GM19467 (cell line): ENCODE data around the gene MRPL40.
A peak's percentile ranks its signal among the peaks of the same experiment; 100 is the strongest.
"Not testable (repeated sequence)": the region's sequence is repeated elsewhere in the genome, so short reads cannot be mapped to it uniquely, and the experiment has no call there.

Source experiments
- ATAC-seq: cut with Tn5 transposase; IDR thresholded peaks from one replicate; pipeline ENCODE4 v1.9.1; 2021; ENCODE audit warnings: mild to moderate bottlenecking, moderate library complexity; ENCODE audit not compliant: unreplicated experiment

The MRPL40 gene

GRCh38 chr22:19406846-19407245, 25.5 kb upstream of the MRPL40 start:
- no peak for ATAC-seq

- ATAC-seq: no peak
Measured at GRCh38 chr22:19407649-19408606, 24.4 kb upstream of the MRPL40 start.

GRCh38 chr22:19410941-19411689, 21.2 kb upstream of the MRPL40 start:
- no peak for ATAC-seq

- no peak for ATAC-seq
Measured at GRCh38 chr22:19411690-19412045, 20.7 kb upstream of the MRPL40 start.

GRCh38 chr22:19412478-19412877, 19.9 kb upstream of the MRPL40 start:
- no peak for ATAC-seq

- ATAC-seq: no peak
Measured at GRCh38 chr22:19412923-19413322, 19.4 kb upstream of the MRPL40 start.

GRCh38 chr22:19419086-19419463, 13.3 kb upstream of the MRPL40 start:
- no peak for ATAC-seq

GRCh38 chr22:19419464-19420178, 12.7 kb upstream of the MRPL40 start:
- no peak for ATAC-seq

- no peak for ATAC-seq
Measured at GRCh38 chr22:19420321-19420720, 12.0 kb upstream of the MRPL40 start.

- no peak for ATAC-seq
Measured at GRCh38 chr22:19422440-19423301, 9.7 kb upstream of the MRPL40 start.

- no peak for ATAC-seq
Measured at GRCh38 chr22:19424186-19424500, 8.2 kb upstream of the MRPL40 start.

GRCh38 chr22:19429950-19430889, 2.1 kb upstream of the MRPL40 start:
- ATAC-seq: no peak

GRCh38 chr22:19430890-19431541, 1.3 kb upstream of the MRPL40 start:
- no peak for ATAC-seq

GRCh38 chr22:19431649-19432132, 654 bp upstream of the MRPL40 start, which contains the start of gene HIRA:
HIRA (minus strand) TSS chr22:19431733; CDS start chr22:19431476, 257 bp downstream.
- ATAC-seq: peak; percentile 38

GRCh38 chr22:19434401-19434800, 2.1 kb downstream of the MRPL40 start:
- ATAC-seq: no peak

- no peak for ATAC-seq
Measured at GRCh38 chr22:19434829-19435580, 2.7 kb downstream of the MRPL40 start.

- ATAC-seq: not testable (repeated sequence)
Measured at GRCh38 chr22:19436444-19437161, 4.3 kb downstream of the MRPL40 start.
